Measurements from ENCODE around the gene NME1. TPM values are rescaled to one million over a fixed set of nuclear protein-coding genes. Genes with fewer than 3 reads are reported as not detected.
"Not testable (repeated sequence)": the region's sequence is repeated elsewhere in the genome, so short reads cannot be mapped to it uniquely, and the experiment has no call there.

The NME1 gene
- total and polyA plus RNA-seq, 10 of the 15 experiments (the other 5 are each of a cell fraction or from before 2014, with no cell fraction given): 273 to 1,362 (median 455) TPM

GRCh38 chr17:51122473-51123115, 30.8 kb upstream of the NME1 start:
- ChIA-PET CTCF (interaction anchor here (0.6 to 3.3 kb wide), 5 partner anchors 11 to 91 kb away, joined by 3 to 17 read pairs (median 4); partner anchors contain the start of gene NME1), POLR2A (interaction anchor here (0.5 to 3.5 kb wide), 6 partner anchors 8 to 256 kb away, joined by 3 to 18 read pairs (median 5); partner anchors contain the start of genes NME1 and TOB1), RAD21 (ENCODE audit: unreplicated experiment) (interaction anchor here (1.0 to 2.0 kb wide), 4 partner anchors 10 to 73 kb away, joined by 3 to 4 read pairs (median 4); partner anchors contain the start of gene NME1), SMC1A (ENCODE audit: uncharacterized antibody, unreplicated experiment) (interaction anchor here (1.0 to 2.3 kb wide), 4 partner anchors 13 to 117 kb away, joined by 3 to 7 read pairs (median 4); partner anchors contain the start of gene NME1)
- H3K9me3 ChIP-seq (replicated peaks; ENCODE audit: control insufficient read depth, insufficient read depth, low read length); H3K4me3 ChIP-seq; BruUV-seq (replicated peaks); H3K4me1 ChIP-seq (ENCODE audit: control insufficient read depth, insufficient read depth, low read length); FAIRE-seq; intact Hi-C loops (cut with micrococcal nuclease; ENCODE audit: unreplicated experiment); in situ Hi-C loops (cut with MboI); H3K27me3 ChIP-seq (replicated peaks in 1 of 2; ENCODE audit: control insufficient read depth in 2 of 2, insufficient read depth in 2 of 2, low read length in 1 of 2); H3K36me3 ChIP-seq (ENCODE audit: control insufficient read depth in 2 of 2, insufficient read depth in 2 of 2, low read length in 1 of 2); ATAC-seq; H4K20me1 ChIP-seq (ENCODE audit: control insufficient read depth, insufficient read depth); DNase-seq (ENCODE audit: low read depth, low spot score): not testable (repeated sequence)
- H3K27ac ChIP-seq (ENCODE audit: control insufficient read depth, insufficient read depth): peak overlapping the region; percentile 81; the same call in 1 of the 2 replicates
- TF ChIP-seq PKNOX1 (IDR thresholded peaks at IDR 0.05): peak; percentile 17; the same call in 1 of the 2 replicates
- peaks cover 30% of the 10 kb centered on the region for H3K79me2 ChIP-seq (ENCODE audit: control insufficient read depth, insufficient read depth, low read length)
- WGBS (ENCODE audit: insufficient coverage, insufficient replicate concordance, low lambda C conversion rate, missing lambda C conversion rate): 76% methylated on average over 8 of the region's 10 CpGs
- H2AFZ ChIP-seq (ENCODE audit: control insufficient read depth, low read depth, low read length): peak overlapping the region; percentile 92; the same call in 1 of the 2 replicates
- peak overlapping the region; percentile 94; the same call in 1 of the 2 replicates for H3K4me2 ChIP-seq (ENCODE audit: control insufficient read depth, insufficient read depth)
- peak overlapping the region; percentile 83 for H3K9ac ChIP-seq (ENCODE audit: control insufficient read depth, insufficient read depth, low read length)

Measured in GM12878 (cell line).